DND-41 (cell line): ENCODE results near the gene SNX9.

Experiments used
- ATAC-seq: fragments of 200-7000 bp; cut with Tn5 transposase; 3 replicates; pipeline ENCODE4 v1.9.1; 2021; ENCODE audit warnings: low read depth; ENCODE audit not compliant: insufficient read depth
- DNase-seq: peaks from one replicate; pipeline ENCODE4 v3.0.0-alpha.2; 2020
- H2AFZ ChIP-seq: 2 replicates; pipeline ENCODE4 v1.6.0; 2012; ENCODE audit warnings: low read depth, low read length
- H3K27ac ChIP-seq: 2 replicates; pipeline ENCODE4 v1.5.1; 2012; ENCODE audit warnings: low read length, inconsistent platforms
- H3K27me3 ChIP-seq: fragments of 200-600 bp; sonication (generic); 2 replicates; pipeline ENCODE4 v1.6.0; 2012; ENCODE audit warnings: low read length, mild to moderate bottlenecking, inconsistent platforms; ENCODE audit not compliant: insufficient read depth, poor library complexity
- H3K36me3 ChIP-seq: 2 replicates; pipeline ENCODE4 v1.5.1; 2012; ENCODE audit warnings: low read length, inconsistent platforms; ENCODE audit not compliant: insufficient read depth
- H3K4me1 ChIP-seq: 2 replicates; pipeline ENCODE4 v1.5.1; 2012; ENCODE audit warnings: mild to moderate bottlenecking, low read length; ENCODE audit not compliant: insufficient read depth
- H3K4me2 ChIP-seq: 2 replicates; pipeline ENCODE4 v1.6.0; 2012; ENCODE audit warnings: mild to moderate bottlenecking, moderate library complexity, low read length, inconsistent platforms; ENCODE audit not compliant: insufficient read depth
- H3K4me3 ChIP-seq, 2 experiments: fragments of 200-600 bp in 1 of 2; shearing (Covaris generic) in 1 of 2; 2 replicates each; pipeline ENCODE4 v1.5.1; 2012 to 2016; ENCODE audit warnings: inconsistent platforms in 2 of 2, low read length in 2 of 2, mild to moderate bottlenecking in 2 of 2, low read depth in 1 of 2, moderate library complexity in 1 of 2
- H3K79me2 ChIP-seq: 2 replicates; pipeline ENCODE4 v1.6.0; 2012; ENCODE audit warnings: low read length, inconsistent platforms; ENCODE audit not compliant: insufficient read depth
- H3K9ac ChIP-seq: 2 replicates; pipeline ENCODE4 v1.6.0; 2012; ENCODE audit warnings: low read depth, mild to moderate bottlenecking, inconsistent platforms, low read length, moderate library complexity
- H3K9me3 ChIP-seq: 2 replicates; pipeline ENCODE4 v1.5.1; 2012; ENCODE audit warnings: low read length, moderate library complexity, mild to moderate bottlenecking, inconsistent platforms; ENCODE audit not compliant: insufficient read depth, severe bottlenecking
- H4K20me1 ChIP-seq: 2 replicates; pipeline ENCODE4 v1.6.0; 2012; ENCODE audit warnings: low read length; ENCODE audit not compliant: insufficient read depth
- CTCF ChIP-seq: IDR thresholded peaks from 2 replicates; pipeline ENCODE4 v1.5.1; 2012; ENCODE audit warnings: borderline replicate concordance, low read length, moderate library complexity, mild to moderate bottlenecking; ENCODE audit not compliant: poor library complexity, severe bottlenecking; ENCODE audit errors: extremely low read depth
- EZH2 ChIP-seq: IDR thresholded peaks from 3 replicates; pipeline ENCODE4 v1.6.1; 2012; ENCODE audit warnings: borderline replicate concordance, low read depth, mild to moderate bottlenecking, moderate library complexity, low read length, inconsistent platforms; ENCODE audit not compliant: severe bottlenecking

SNX9 gene

DNA sequence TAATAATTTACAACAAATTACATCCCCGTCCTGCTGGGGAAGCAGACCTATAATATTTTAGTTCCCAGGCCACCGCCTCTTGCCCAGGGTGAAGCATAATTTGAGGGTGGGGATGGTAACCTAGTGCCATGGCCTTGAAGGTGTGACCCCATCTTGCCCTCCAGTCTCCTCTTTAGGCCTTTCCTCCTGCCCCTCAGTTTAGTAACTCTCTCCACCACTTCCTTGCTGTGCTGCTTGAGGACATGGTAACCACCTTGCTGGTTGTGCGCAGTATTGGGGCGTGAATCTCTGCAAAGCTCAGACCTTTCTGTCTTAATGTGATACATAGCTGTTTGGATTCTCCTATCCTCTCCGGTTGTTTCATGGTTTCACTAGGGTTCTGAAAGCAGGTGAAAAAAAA, 16.6 kb downstream of the SNX9 start:
- Histone ChIP-seq H3K27ac (no peak overlapping the region), H3K27me3 (peaks cover 9% of the 10 kb centered on the region), H3K9me3 (no peaks in the 10 kb centered on the region), H2AFZ (no peak overlapping the region), H3K4me3 (no peak overlapping the region), H3K4me1 (peaks cover 4% of the 10 kb centered on the region), H3K9ac (no peak overlapping the region), H3K36me3 (no peaks in the 10 kb centered on the region), H3K79me2 (no peaks in the 10 kb centered on the region), H4K20me1 (no peaks in the 10 kb centered on the region), H3K4me2 (no peak overlapping the region)
- ATAC-seq (no peak), DNase-seq (no peak)
- TF ChIP-seq CTCF (no peak), EZH2 (no peak)

DNA sequence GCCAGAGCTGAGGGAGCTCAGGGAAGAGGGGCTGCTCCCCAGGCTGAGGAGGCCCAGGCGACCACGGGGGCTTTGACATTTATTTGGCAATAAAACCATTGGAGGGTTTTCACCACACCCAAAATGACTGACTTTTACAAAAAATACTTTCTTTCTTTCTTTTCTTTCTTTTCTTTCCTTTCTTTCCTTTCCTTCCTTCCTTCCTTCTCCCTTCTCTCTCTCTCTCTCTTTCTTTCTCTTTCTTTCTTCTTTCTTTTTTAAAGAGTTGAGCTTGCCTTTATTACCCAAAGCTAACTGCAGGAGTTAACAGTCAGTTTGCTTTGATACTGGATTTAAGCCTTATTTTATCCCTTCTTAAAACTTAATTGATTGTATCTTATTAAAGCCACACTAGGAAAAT, 17.2 kb downstream of the SNX9 start:
- H3K27me3 ChIP-seq: peaks cover 9% of the 10 kb centered on the region
- ATAC-seq (no peak), DNase-seq (no peak)
- H2AFZ ChIP-seq: no peak overlapping the region
- H3K4me2 ChIP-seq: no peak overlapping the region
- TF ChIP-seq EZH2: no peak
- TF ChIP-seq CTCF: no peak
- H3K4me1 ChIP-seq: no peaks in the 10 kb centered on the region
- H3K4me3 ChIP-seq: no peak overlapping the region
- no peaks in the 10 kb centered on the region for H3K79me2 ChIP-seq
- no peak overlapping the region for H3K27ac ChIP-seq
- no peaks in the 10 kb centered on the region for H3K36me3 ChIP-seq
- no peaks in the 10 kb centered on the region for H3K9me3 ChIP-seq
- no peak overlapping the region for H3K9ac ChIP-seq
- H4K20me1 ChIP-seq: no peaks in the 10 kb centered on the region

GRCh38 chr6:157840776-157841175, 17.7 kb downstream of the SNX9 start:
- Histone ChIP-seq H4K20me1 (no peaks in the 10 kb centered on the region), H3K79me2 (no peaks in the 10 kb centered on the region), H3K9ac (no peak overlapping the region)

More at GRCh38 chr6:157840776-157841175, 17.7 kb downstream of the SNX9 start:
- H3K36me3 ChIP-seq: no peaks in the 10 kb centered on the region
- no peaks in the 10 kb centered on the region for H3K9me3 ChIP-seq
- no peaks in the 10 kb centered on the region for H3K4me1 ChIP-seq
- H3K27me3 ChIP-seq: peaks cover 9% of the 10 kb centered on the region
- H3K4me2 ChIP-seq: no peak overlapping the region
- no peak for TF ChIP-seq CTCF
- no peak for TF ChIP-seq EZH2
- H2AFZ ChIP-seq: no peak overlapping the region
- H3K4me3 ChIP-seq: no peak overlapping the region
- no peak for ATAC-seq
- DNase-seq: no peak
- H3K27ac ChIP-seq: no peak overlapping the region
